ENCODE results near the gene RESP18.
A peak's percentile ranks its signal among the peaks of the same experiment; 100 is the strongest.

Gene RESP18

DNA sequence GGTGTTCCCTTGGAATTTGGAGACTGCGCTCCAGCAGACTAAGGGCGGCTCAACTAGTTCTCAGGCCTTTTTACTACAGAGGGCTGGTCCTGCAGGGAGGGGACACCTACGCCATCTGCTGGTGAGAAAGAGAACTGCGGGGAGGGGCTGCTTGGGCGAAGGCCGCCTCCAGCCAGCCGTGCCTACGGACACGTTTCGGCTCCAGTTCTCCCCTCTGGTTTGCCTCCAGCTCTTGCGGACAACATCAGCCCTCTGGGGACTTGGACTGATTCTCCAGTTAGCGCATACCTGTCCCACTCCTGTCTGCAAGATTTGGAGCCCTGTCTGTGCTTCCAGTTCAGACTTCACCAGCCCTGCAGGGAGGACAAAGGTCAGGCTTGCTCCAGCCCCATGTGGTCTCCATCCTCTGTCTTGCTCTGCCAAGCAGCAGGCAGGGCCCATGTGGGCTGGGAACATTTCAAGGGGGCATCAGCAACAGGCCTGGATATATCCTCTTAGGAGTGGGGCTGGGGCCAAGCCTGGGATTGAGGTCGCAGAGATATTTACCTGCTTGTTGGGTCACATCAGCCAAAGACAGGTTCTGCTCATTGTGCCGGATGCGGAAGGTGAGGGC, 33.7 kb downstream of the RESP18 start:
- Histone ChIP-seq H3K9me3 (ENCODE audit: control insufficient read depth, low read length) (no peaks in the 10 kb centered on the region), H3K27me3 (replicated peaks; ENCODE audit: control insufficient read depth, insufficient read depth, low read length) (peaks cover 43% of the 10 kb centered on the region), H3K4me3 (ENCODE audit: low read length) (no peak overlapping the region), H3K9ac (ENCODE audit: low read length) (peak overlapping the region; percentile 11), H3K4me1 (ENCODE audit: control insufficient read depth, insufficient read depth, low read length) (peaks cover 13% of the 10 kb centered on the region), H3K36me3 (ENCODE audit: control insufficient read depth, insufficient read depth, low read length, severe bottlenecking) (no peaks in the 10 kb centered on the region)
- peak; percentile 90 for DNase-seq (ENCODE audit: low read depth)

DNA sequence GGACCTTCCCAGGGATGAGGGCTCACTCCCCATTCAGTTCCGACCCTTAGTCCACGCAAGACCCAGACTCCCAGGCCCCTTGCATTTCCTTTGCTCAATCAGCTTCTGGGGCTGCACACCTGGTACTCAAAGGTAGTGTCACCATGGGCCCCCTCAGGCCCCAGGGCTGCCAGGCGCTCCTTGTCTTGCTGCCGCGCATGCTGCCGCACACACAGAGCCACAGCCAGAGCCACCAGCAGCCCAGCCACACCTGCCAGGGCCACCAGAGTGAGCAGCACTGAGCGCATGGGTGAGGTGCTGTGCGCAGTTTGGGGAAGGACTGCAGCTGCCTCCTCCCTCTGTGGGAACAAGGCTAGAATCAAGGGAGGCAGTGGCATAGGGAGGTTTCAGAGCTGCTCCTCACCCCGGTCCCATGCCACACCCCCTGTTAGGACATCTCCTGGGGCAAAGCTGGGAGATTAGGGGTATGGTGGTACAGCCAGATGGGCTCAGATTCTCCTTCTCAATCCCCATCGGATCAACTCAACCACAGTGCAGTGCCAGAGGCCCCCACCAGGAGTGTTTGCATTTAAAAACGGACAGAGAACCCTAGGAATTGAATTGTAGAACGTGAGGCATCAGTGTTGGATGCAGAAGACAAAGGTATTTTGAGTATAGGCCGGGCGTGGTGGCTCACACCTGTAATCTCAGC, 34.6 kb downstream of the RESP18 start:
- peaks cover 16% of the 10 kb centered on the region for H3K4me1 ChIP-seq (ENCODE audit: control insufficient read depth, insufficient read depth, low read length)
- no peak overlapping the region for H3K9ac ChIP-seq (ENCODE audit: low read length)
- peaks cover 33% of the 10 kb centered on the region for H3K27me3 ChIP-seq (replicated peaks; ENCODE audit: control insufficient read depth, insufficient read depth, low read length)
- no peaks in the 10 kb centered on the region for H3K9me3 ChIP-seq (ENCODE audit: control insufficient read depth, low read length)
- no peak for DNase-seq (ENCODE audit: low read depth)
- no peaks in the 10 kb centered on the region for H3K36me3 ChIP-seq (ENCODE audit: control insufficient read depth, insufficient read depth, low read length, severe bottlenecking)
- H3K4me3 ChIP-seq (ENCODE audit: low read length), result no peak overlapping the region

DNA sequence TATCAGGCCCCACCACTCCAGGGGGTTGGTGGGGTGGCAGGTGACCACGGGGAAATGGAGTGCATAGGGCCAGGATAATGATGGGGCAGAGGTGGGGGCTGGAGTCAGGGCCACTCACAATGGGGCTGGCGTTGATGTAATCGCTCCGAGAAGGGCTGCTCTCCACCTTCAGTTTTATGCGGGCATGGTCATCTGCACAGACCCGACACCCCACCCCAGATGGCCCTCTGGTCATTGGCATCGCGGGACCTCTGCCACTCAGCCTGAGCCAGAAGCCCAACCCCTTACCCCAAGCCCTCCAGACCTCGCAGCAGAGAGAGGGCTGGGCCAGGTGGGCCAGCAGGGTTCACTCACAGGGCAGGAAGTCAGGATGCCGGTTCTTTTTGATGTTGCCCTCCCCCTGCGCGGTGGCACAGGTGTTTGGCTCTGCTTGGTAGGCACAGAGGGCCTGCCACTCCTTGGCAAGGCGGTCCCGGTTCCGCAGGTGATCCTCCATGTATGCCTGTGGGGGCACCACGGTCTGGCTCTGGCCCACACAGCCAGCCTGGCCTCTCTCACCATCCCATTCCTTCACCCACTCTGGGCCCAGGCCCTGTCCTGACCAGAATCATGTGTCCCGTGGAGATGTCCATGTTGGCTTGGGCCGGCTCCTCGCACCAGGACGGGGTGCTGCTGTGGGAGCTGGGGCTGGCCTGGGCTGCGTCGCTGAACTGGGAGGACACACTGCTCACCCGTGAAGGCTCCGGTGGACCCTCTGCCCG, 35.7 kb downstream of the RESP18 start:
- no peak overlapping the region for H3K9ac ChIP-seq (ENCODE audit: low read length)
- H3K4me1 ChIP-seq (ENCODE audit: control insufficient read depth, insufficient read depth, low read length), result peaks cover 16% of the 10 kb centered on the region
- no peaks in the 10 kb centered on the region for H3K36me3 ChIP-seq (ENCODE audit: control insufficient read depth, insufficient read depth, low read length, severe bottlenecking)
- DNase-seq (ENCODE audit: low read depth), result no peak
- peaks cover 24% of the 10 kb centered on the region for H3K27me3 ChIP-seq (replicated peaks; ENCODE audit: control insufficient read depth, insufficient read depth, low read length)
- H3K9me3 ChIP-seq (ENCODE audit: control insufficient read depth, low read length), result no peaks in the 10 kb centered on the region
- H3K4me3 ChIP-seq (ENCODE audit: low read length), result no peak overlapping the region

DNA sequence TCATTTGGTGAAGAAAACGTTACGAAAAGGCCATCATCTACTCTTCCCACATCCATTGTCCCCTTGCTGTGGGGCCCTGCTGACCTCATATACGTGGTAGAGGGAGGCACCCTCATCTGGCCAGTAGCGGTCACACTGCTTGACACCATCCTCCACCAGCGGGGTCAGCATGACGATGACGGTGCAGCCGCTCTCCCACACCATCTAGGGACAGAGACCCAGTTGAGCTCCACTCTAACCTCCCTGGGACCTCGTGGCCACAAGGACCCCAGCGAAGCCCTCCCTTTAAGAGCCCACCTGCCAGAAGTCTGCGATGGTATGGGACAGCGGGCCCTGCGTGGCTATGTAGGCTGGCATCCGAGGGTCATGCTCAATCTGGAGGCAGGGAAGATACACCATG, 36.4 kb downstream of the RESP18 start:
- no peaks in the 10 kb centered on the region for H3K36me3 ChIP-seq (ENCODE audit: control insufficient read depth, insufficient read depth, low read length, severe bottlenecking)

DNA sequence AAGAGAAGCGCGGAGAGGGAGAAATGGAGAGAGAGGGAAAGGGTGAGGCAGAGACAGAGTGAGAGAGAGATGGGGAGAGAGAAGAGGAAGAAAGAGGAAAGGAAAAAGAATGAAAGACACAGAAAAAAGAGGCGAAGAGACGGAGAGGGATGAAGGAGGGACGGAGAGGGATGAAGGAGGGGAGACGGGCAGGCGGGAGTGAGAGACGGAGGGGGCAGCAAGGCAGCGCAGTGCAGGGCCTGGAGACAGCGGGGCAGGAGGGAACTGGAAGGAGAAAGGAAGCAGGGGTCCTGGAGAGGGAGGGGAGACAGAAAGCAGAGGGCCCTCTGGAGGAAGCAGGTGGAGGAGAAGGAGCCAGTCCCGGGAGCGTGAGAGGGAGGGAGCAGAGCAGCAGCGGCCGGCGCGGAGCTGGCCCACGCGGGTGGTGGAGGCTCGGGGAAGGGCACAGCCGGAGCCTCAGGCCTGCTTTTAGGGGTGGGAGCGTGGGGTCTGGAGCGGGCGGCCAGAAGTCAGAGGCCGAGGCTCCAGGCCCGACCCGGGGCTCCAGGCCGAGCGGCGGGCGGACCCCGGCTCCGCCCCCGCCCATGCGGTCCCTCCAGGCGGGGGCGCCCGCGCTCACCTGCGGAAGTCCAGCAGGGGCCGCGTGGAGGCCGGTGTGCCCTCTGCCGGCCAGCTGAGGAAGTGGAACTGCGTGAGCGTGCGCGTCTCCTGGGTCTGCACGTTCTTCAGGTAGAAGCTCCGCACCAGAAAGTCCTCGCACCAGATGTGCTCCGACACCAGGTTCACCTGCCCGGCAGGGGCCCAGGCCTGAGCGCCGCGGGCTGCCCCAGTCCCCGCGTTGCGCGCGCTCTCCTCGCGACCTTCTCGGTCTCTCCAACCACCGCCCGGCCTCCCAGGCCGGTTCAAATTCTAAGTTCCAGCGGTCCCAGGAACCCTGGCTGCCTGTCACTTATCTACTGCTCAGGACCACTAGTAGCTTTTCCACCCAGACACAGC, 37.9 kb downstream of the RESP18 start:
- DNase-seq (ENCODE audit: low read depth), result peak; percentile 92
- H3K4me3 ChIP-seq (ENCODE audit: low read length), result peak overlapping the region; percentile 75
- peaks cover 8% of the 10 kb centered on the region for H3K27me3 ChIP-seq (replicated peaks; ENCODE audit: control insufficient read depth, insufficient read depth, low read length)
- no peaks in the 10 kb centered on the region for H3K36me3 ChIP-seq (ENCODE audit: control insufficient read depth, insufficient read depth, low read length, severe bottlenecking)
- peak overlapping the region; percentile 81 for H3K9ac ChIP-seq (ENCODE audit: low read length)
- H3K9me3 ChIP-seq (ENCODE audit: control insufficient read depth, low read length), result no peaks in the 10 kb centered on the region
- peaks cover 22% of the 10 kb centered on the region for H3K4me1 ChIP-seq (ENCODE audit: control insufficient read depth, insufficient read depth, low read length)

More for the DNA sequence above, 36.4 kb downstream of the RESP18 start:
- peaks cover 16% of the 10 kb centered on the region for H3K4me1 ChIP-seq (ENCODE audit: control insufficient read depth, insufficient read depth, low read length)
- H3K9ac ChIP-seq (ENCODE audit: low read length), result no peak overlapping the region
- no peak overlapping the region for H3K4me3 ChIP-seq (ENCODE audit: low read length)
- DNase-seq (ENCODE audit: low read depth), result no peak
- peaks cover 18% of the 10 kb centered on the region for H3K27me3 ChIP-seq (replicated peaks; ENCODE audit: control insufficient read depth, insufficient read depth, low read length)
- no peaks in the 10 kb centered on the region for H3K9me3 ChIP-seq (ENCODE audit: control insufficient read depth, low read length)

DNA sequence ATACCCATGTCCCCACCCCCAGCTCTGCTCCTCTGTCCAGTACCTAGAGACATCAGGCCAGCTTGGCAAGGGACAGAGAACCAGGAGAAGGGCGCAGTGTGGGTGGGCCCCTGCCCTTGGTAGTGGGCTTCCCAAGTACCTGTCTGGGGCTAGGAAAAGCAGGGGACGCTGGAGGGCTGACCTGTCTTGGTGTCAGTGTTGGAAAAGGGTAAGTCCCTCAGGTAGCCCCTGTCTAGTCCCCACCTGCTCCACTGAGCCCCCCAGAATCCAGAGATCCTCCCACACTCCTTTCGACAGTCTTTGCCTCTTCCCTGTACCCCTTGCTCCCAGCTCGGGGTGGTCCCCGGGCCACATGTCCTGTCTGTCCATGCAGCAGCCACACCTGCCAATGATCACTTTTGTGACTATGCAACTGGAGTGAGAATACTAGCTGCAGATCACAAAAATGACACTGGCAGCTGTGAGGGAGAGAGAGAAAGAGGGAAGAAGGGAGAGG, 38.8 kb downstream of the RESP18 start:
- no peaks in the 10 kb centered on the region for H3K9me3 ChIP-seq (ENCODE audit: control insufficient read depth, low read length)
- peak overlapping the region; percentile 81 for H3K9ac ChIP-seq (ENCODE audit: low read length)
- no peaks in the 10 kb centered on the region for H3K27me3 ChIP-seq (replicated peaks; ENCODE audit: control insufficient read depth, insufficient read depth, low read length)
- DNase-seq (ENCODE audit: low read depth), result no peak
- no peak overlapping the region for H3K4me3 ChIP-seq (ENCODE audit: low read length)
- H3K4me1 ChIP-seq (ENCODE audit: control insufficient read depth, insufficient read depth, low read length), result peaks cover 27% of the 10 kb centered on the region
- no peaks in the 10 kb centered on the region for H3K36me3 ChIP-seq (ENCODE audit: control insufficient read depth, insufficient read depth, low read length, severe bottlenecking)

DNA sequence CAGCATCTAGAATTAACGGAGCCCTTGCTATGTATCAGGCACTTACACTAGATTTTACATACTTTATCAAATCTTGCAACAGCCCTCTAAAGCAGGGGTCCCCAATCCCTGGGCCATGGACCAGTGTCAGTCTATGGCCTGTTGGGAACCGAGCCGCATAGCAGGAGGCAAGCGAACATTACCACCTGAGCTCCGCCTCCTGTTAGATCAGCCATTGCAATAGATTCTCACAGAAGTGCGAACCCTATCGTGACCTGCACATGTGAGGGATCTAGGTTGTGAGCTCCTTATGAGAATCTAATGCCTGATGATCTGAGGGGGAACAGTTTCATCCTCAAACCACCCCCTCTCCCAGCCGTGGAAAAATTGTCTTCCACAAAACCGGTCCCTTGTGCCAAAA, 39.9 kb downstream of the RESP18 start:
- H3K4me3 ChIP-seq (ENCODE audit: low read length), result no peak overlapping the region

DNA sequence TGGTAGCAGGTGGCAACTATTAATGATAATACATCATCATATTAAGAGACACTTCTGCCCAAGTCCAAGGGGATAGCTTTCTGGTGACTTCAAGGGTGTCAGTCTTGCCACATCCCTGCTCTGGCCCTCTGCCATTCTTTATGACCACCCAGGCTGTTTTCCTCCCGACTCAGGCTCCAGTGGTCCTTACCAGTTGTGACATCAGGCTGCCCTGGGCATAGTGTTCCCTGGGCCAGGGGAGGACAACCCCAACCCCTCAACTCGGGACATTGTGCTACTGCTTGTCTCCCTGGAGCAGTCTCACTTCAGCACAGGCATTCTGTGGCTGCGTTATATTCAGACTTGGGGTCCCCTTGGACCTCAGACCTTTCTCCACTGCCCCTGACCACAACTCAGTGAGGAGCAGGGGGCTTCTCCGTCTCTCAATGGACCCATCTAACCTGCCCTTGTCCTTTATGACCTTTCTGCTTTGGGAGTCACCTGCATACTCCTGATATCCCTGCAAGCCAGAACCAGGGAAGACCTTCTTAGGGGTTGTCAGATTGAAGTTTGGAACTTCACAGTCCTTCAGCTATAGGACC, 40.5 kb downstream of the RESP18 start:
- H3K9ac ChIP-seq (ENCODE audit: low read length), result no peak overlapping the region
- no peaks in the 10 kb centered on the region for H3K9me3 ChIP-seq (ENCODE audit: control insufficient read depth, low read length)
- no peak for DNase-seq (ENCODE audit: low read depth)

More for the DNA sequence above, 39.9 kb downstream of the RESP18 start:
- no peaks in the 10 kb centered on the region for H3K36me3 ChIP-seq (ENCODE audit: control insufficient read depth, insufficient read depth, low read length, severe bottlenecking)
- no peak overlapping the region for H3K9ac ChIP-seq (ENCODE audit: low read length)
- H3K4me1 ChIP-seq (ENCODE audit: control insufficient read depth, insufficient read depth, low read length), result peaks cover 27% of the 10 kb centered on the region
- no peak for DNase-seq (ENCODE audit: low read depth)
- no peaks in the 10 kb centered on the region for H3K27me3 ChIP-seq (replicated peaks; ENCODE audit: control insufficient read depth, insufficient read depth, low read length)
- H3K9me3 ChIP-seq (ENCODE audit: control insufficient read depth, low read length), result no peaks in the 10 kb centered on the region

DNA sequence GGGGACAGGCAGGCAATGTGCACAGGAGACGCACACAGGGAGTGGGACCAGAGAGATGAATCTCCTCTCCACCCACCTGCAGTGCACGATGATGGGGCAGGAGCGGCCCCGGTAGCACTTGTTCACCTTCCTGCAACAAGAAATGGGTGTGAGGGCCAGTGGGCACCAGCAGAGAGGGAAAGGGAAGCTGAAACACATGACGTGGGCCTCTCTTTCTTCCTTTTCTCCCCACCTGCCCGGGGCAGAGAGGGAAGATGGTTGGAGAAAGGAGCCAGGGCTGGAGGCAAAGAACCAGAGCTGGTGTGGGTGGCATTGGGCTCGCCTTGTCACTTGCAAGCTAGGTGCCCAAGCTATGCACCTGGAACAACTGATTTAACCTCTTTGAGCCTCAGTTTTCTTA, 41.1 kb downstream of the RESP18 start:
- no peak for DNase-seq (ENCODE audit: low read depth)
- no peak overlapping the region for H3K9ac ChIP-seq (ENCODE audit: low read length)
- no peak overlapping the region for H3K4me3 ChIP-seq (ENCODE audit: low read length)
- peaks cover 34% of the 10 kb centered on the region for H3K4me1 ChIP-seq (ENCODE audit: control insufficient read depth, insufficient read depth, low read length)
- no peaks in the 10 kb centered on the region for H3K27me3 ChIP-seq (replicated peaks; ENCODE audit: control insufficient read depth, insufficient read depth, low read length)
- no peaks in the 10 kb centered on the region for H3K9me3 ChIP-seq (ENCODE audit: control insufficient read depth, low read length)
- no peaks in the 10 kb centered on the region for H3K36me3 ChIP-seq (ENCODE audit: control insufficient read depth, insufficient read depth, low read length, severe bottlenecking)

More for the DNA sequence above, 40.5 kb downstream of the RESP18 start:
- Histone ChIP-seq H3K27me3 (replicated peaks; ENCODE audit: control insufficient read depth, insufficient read depth, low read length) (no peaks in the 10 kb centered on the region), H3K4me3 (ENCODE audit: low read length) (no peak overlapping the region), H3K4me1 (ENCODE audit: control insufficient read depth, insufficient read depth, low read length) (peaks cover 28% of the 10 kb centered on the region), H3K36me3 (ENCODE audit: control insufficient read depth, insufficient read depth, low read length, severe bottlenecking) (no peaks in the 10 kb centered on the region)

DNA sequence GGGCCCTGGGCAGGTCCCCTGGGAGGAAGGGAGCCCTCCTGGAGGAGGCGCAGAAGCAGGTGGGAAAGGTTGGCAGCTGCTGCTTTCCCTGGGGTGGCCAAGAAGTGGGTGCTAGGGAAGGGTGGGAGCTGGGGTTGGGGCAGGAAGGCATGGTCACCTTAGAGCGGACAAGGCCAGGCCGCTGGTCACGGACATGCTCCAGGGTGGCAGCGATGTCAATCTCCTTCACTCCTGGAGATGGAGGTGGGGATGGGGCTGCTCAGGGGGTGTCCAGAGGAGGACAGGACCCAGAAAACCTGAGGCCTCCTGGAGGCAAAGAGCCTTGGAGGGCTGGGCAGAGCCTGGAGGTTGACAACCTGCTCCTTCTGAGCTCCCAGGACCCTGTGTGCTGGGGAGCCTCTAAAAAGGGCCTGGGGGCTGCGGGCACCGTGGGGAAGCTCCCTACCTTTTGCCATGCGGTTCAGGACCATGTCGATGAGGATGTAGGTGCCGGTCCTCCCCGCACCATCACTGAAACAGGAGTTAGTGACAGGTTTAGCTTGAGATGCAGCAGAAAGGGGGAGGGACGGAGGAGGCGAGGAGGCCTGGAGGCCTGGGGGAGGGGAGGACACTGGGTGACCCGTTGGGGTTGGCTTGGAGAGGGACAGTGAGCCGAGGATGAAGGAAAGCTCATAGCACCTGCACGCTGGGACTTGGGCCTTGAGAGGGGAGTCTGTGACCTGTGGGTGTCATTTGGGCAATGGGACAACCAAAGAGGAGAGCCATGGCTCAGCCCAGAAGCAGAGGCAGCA, 42.0 kb downstream of the RESP18 start:
- peaks cover 39% of the 10 kb centered on the region for H3K4me1 ChIP-seq (ENCODE audit: control insufficient read depth, insufficient read depth, low read length)
- H3K27me3 ChIP-seq (replicated peaks; ENCODE audit: control insufficient read depth, insufficient read depth, low read length), result no peaks in the 10 kb centered on the region
- no peaks in the 10 kb centered on the region for H3K9me3 ChIP-seq (ENCODE audit: control insufficient read depth, low read length)
- DNase-seq (ENCODE audit: low read depth), result no peak
- H3K4me3 ChIP-seq (ENCODE audit: low read length), result no peak overlapping the region
- H3K9ac ChIP-seq (ENCODE audit: low read length), result no peak overlapping the region
- H3K36me3 ChIP-seq (ENCODE audit: control insufficient read depth, insufficient read depth, low read length, severe bottlenecking), result no peaks in the 10 kb centered on the region
